Kidney glomerular epithelial cell (primary cell): ENCODE data around the gene PPP4R1.
A peak's percentile ranks its signal among the peaks of the same experiment; 100 is the strongest.

ENCODE experiments used
- DNase-seq: peaks from one replicate; lab custom pipeline; 2025; lab: John Stamatoyannopoulos, UW

The PPP4R1 gene

GRCh38 chr18:9587924-9588323, 26.4 kb downstream of the PPP4R1 start:
- no peak for DNase-seq

GRCh38 chr18:9586814-9587213, 27.5 kb downstream of the PPP4R1 start:
- no peak for DNase-seq

GRCh38 chr18:9581667-9582066, 32.7 kb downstream of the PPP4R1 start:
- DNase-seq: no peak

GRCh38 chr18:9578306-9578705, 36.1 kb downstream of the PPP4R1 start:
- DNase-seq: no peak

- no peak for DNase-seq
Measured at GRCh38 chr18:9577361-9577760, 37.0 kb downstream of the PPP4R1 start.

- DNase-seq: peak; percentile 64
Measured at GRCh38 chr18:9575558-9575957, 38.8 kb downstream of the PPP4R1 start.

GRCh38 chr18:9574473-9575115, 39.8 kb downstream of the PPP4R1 start:
- no peak for DNase-seq

GRCh38 chr18:9571546-9571945, 42.8 kb downstream of the PPP4R1 start:
- no peak for DNase-seq

- DNase-seq: no peak
Measured at GRCh38 chr18:9570255-9570654, 44.1 kb downstream of the PPP4R1 start.

- DNase-seq: no peak
Measured at GRCh38 chr18:9569178-9569577, 45.2 kb downstream of the PPP4R1 start.

GRCh38 chr18:9568186-9568585, 46.2 kb downstream of the PPP4R1 start:
- no peak for DNase-seq

- DNase-seq: no peak
Measured at GRCh38 chr18:9565407-9565806, 49.0 kb downstream of the PPP4R1 start.

- DNase-seq: no peak
Measured at GRCh38 chr18:9563331-9563730, 51.0 kb downstream of the PPP4R1 start.

- no peak for DNase-seq
Measured at GRCh38 chr18:9562584-9562983, 51.8 kb downstream of the PPP4R1 start.

GRCh38 chr18:9561759-9562158, 52.6 kb downstream of the PPP4R1 start:
- DNase-seq: no peak

GRCh38 chr18:9559253-9559652, 55.1 kb downstream of the PPP4R1 start:
- DNase-seq: no peak

GRCh38 chr18:9558387-9559064, 55.8 kb downstream of the PPP4R1 start:
- DNase-seq: no peak

- DNase-seq: no peak
Measured at GRCh38 chr18:9557250-9557943, 57.0 kb downstream of the PPP4R1 start.

GRCh38 chr18:9552616-9553015, 61.7 kb downstream of the PPP4R1 start:
- DNase-seq: no peak

GRCh38 chr18:9552191-9552590, 62.2 kb downstream of the PPP4R1 start:
- DNase-seq: no peak

GRCh38 chr18:9550429-9550828, 63.9 kb downstream of the PPP4R1 start:
- DNase-seq: no peak

- DNase-seq: no peak
Measured at GRCh38 chr18:9549405-9549804, 65.0 kb downstream of the PPP4R1 start.

- no peak for DNase-seq
Measured at GRCh38 chr18:9547782-9548181, 66.6 kb downstream of the PPP4R1 start.
